IPS-20b (cell line): ENCODE results near the gene IP6K3.

Source experiments
- H3K27ac ChIP-seq: one replicate; pipeline ENCODE4 v1.5.1; 2013; ENCODE audit warnings: low read length
- H3K27me3 ChIP-seq: 2 replicates; pipeline ENCODE4 v1.6.1; 2013; ENCODE audit warnings: mild to moderate bottlenecking, low read length, inconsistent platforms; ENCODE audit not compliant: insufficient read depth
- H3K36me3 ChIP-seq: 2 replicates; pipeline ENCODE4 v1.6.1; 2013; ENCODE audit warnings: low read depth, mild to moderate bottlenecking, inconsistent platforms, low read length, moderate library complexity; ENCODE audit not compliant: insufficient read depth
- H3K4me1 ChIP-seq: 2 replicates; pipeline ENCODE4 v1.6.1; 2013; ENCODE audit warnings: mild to moderate bottlenecking, control low read depth, inconsistent platforms, low read length, moderate library complexity; ENCODE audit not compliant: insufficient read depth
- H3K4me3 ChIP-seq: 2 replicates; pipeline ENCODE4 v1.5.1; 2013; ENCODE audit warnings: mild to moderate bottlenecking, low read length, inconsistent platforms
- H3K9ac ChIP-seq: 2 replicates; pipeline ENCODE4 v1.6.1; 2013; ENCODE audit warnings: low read depth, mild to moderate bottlenecking, inconsistent platforms, low read length, moderate library complexity
- H3K9me3 ChIP-seq: 2 replicates; pipeline ENCODE4 v1.6.1; 2013; ENCODE audit warnings: mild to moderate bottlenecking, low read depth, low read length, inconsistent platforms; ENCODE audit not compliant: insufficient read depth

The IP6K3 gene

DNA sequence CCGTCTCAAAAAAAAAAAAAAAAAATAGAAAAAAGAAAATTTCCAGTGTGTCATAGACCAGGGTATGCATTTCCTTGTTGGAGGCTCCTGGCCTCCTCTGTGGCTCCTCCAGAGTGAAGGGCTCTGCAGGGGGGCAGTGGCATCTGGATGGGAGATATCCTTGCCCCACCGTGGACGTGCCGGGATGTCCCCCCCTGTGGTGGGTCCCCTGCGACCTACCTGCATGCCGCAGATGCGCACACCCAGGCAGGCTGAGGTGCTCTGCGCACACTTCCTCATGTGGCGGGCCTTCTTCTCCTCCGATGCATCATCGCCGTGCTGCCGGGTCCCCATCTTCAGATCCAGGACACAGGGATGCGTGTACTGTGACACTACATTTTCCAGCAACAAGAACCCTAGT lies 21.5 kb downstream of the IP6K3 start:
- H3K4me3 ChIP-seq, result no peak overlapping the region
- H3K27me3 ChIP-seq, result no peaks in the 10 kb centered on the region
- H3K4me1 ChIP-seq, result peaks cover 9% of the 10 kb centered on the region; the same call in 1 of the 2 replicates

DNA sequence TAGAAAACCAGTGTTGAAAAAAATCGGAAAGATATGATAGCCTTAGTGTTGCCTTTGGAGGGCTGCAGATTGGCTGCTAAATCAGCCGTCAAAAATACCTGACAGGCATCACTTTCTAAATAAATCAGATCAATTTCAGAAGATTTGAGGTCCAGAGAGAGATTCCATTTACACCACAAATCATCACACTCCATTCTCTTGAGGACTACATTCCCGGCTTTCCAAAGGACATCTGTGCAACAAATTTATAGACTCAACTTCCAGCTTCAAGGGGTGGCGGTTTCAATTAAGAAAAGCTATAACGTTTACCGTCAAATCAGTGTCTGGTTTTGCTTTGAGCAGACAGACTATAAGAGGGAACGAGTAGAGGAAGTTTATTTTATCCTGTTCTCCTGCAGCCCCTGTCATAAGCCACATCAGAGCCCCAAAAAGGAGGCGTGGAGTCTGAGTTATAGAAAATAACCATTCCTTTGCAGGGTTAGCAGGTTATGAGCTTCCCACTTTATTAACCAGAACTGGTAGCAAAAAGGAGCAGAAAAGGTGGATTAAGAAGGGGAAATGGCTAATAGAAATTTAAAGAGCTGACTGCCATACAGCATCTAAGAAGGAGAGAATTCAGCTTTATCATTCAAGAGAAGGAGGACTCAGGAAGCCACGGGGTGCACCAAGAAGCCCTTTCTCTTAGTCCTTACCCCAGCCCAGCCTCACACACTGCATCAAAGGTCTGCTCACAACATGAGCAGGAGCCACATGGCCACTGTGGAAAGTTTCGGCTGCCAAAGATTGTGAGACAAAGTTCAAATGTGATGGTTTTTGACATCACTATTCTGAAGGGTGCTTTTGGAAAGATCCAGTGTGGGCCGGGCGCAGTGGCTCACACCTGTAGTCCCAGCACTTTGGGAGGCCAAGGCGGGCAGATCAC lies 22.3 kb downstream of the IP6K3 start:
- Histone ChIP-seq H3K36me3 (no peaks in the 10 kb centered on the region), H3K4me3 (no peak overlapping the region), H3K9ac (no peak overlapping the region), H3K27me3 (no peaks in the 10 kb centered on the region), H3K4me1 (peaks cover 9% of the 10 kb centered on the region; the same call in 1 of the 2 replicates), H3K9me3 (no peaks in the 10 kb centered on the region), H3K27ac (no peak overlapping the region)

More for the DNA sequence above, 21.5 kb downstream of the IP6K3 start:
- H3K9me3 ChIP-seq, result no peaks in the 10 kb centered on the region
- H3K36me3 ChIP-seq, result no peaks in the 10 kb centered on the region
- H3K27ac ChIP-seq, result no peak overlapping the region
- no peak overlapping the region for H3K9ac ChIP-seq

DNA sequence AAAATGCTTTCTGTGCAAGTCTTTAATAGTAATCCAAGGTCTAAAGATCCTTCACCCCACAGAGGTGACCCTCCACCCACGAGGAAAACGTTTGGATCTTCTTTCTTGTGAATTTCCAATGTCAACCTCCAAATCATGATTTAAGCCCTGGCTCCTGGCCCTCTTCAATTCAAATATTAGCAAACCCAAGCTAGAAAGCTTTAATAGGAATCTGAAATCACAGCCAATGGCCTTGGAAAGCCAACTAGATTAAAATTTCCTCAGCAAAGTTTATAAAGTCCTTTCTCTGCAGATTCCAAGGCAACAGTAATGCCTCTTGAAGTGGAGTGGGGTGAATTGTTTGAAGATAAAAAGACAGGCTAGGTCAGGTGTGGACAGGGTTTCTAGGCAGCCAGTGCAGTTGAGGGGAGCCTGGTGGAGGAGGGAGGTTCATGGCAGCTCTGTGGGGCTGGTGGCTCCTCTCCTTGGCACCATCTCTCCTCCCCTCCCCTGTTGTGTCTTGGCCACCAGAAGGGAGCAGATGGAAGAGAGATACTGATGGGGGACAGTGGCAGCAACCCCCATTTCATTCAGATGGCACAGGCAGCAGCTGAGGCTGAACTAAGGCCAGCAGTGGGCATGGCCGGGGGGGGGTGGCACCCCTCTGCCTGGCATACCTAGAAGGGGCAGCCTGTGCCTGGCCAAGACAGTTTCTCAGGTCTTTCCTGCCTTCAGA lies 23.2 kb downstream of the IP6K3 start:
- H3K9ac ChIP-seq, result no peak overlapping the region
- no peaks in the 10 kb centered on the region for H3K27me3 ChIP-seq
- H3K4me3 ChIP-seq, result no peak overlapping the region
- peaks cover 9% of the 10 kb centered on the region; the same call in 1 of the 2 replicates for H3K4me1 ChIP-seq
- no peaks in the 10 kb centered on the region for H3K36me3 ChIP-seq
- H3K9me3 ChIP-seq, result no peaks in the 10 kb centered on the region
- no peak overlapping the region for H3K27ac ChIP-seq

DNA sequence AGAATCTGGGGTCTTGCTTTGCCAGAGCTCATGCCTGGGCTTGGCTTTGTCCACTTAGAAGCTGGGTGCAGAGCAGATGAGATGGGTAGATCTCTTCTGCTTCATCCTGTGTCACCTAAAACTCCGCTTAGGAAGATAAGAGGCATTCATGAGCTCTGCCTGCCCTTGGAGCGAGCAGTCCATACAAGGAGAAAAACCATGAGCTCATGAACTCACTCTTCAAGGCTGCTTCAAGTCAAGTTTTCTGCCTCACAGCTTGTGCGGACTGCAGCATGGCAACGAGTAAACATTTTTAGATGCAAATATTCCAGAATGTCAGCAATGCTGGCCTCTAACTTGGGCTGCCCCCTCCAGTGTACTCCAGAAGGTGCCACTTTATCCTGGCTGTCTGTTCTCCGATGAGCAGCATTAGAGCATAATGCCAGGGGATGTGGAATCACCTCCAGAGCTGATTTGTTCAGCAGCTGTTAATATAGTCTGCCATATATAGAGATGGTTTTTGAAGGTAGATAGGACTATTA lies 24.5 kb downstream of the IP6K3 start:
- H3K27ac ChIP-seq, result no peak overlapping the region
- peaks cover 6% of the 10 kb centered on the region; the same call in 1 of the 2 replicates for H3K4me1 ChIP-seq
- no peak overlapping the region for H3K9ac ChIP-seq
- H3K36me3 ChIP-seq, result no peaks in the 10 kb centered on the region
- H3K27me3 ChIP-seq, result no peaks in the 10 kb centered on the region
- no peaks in the 10 kb centered on the region for H3K9me3 ChIP-seq
- no peak overlapping the region for H3K4me3 ChIP-seq

DNA sequence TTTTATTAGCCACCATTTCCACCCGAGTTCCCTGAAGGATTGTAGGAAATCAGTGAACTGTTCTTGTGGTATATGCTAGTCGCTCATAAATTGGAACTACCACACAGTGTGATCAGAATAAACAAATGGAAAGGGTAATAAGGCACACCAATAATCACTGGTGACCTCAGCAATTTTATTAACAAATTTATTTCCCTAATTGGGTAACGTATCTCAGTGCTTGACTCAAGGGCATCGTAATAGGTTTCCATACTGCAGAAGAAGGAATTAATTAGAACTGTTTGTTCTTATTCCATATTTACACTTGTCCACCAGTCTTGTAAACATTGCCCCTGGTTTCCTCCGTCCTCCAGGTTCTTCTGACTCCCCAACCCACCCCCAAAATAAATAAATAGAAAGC lies 25.2 kb downstream of the IP6K3 start:
- no peaks in the 10 kb centered on the region for H3K9me3 ChIP-seq
- H3K27me3 ChIP-seq, result no peaks in the 10 kb centered on the region
- no peaks in the 10 kb centered on the region for H3K36me3 ChIP-seq
- no peak overlapping the region for H3K27ac ChIP-seq
- H3K9ac ChIP-seq, result no peak overlapping the region
- H3K4me1 ChIP-seq, result peaks cover 6% of the 10 kb centered on the region; the same call in 1 of the 2 replicates
- H3K4me3 ChIP-seq, result no peak overlapping the region

DNA sequence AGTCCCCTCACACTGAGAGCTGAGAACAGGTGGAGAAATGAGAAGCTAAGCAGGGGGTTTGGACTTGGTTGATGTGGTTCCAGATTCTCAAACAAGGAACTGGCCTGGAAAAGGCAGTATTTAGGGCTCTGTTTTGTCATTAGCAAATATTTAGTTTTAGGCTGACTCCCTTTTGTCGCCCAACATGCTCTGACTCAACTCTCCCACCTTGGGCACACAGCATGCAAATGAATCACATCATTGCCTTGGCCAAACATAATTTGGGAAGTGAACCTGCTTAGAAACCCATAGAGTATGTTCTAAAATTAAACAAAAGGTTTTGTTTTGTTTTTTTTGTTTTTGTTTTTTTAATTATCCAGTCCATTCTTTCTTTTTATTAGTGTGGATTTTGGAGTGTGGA lies 25.7 kb downstream of the IP6K3 start:
- no peak overlapping the region for H3K4me3 ChIP-seq
- H3K9ac ChIP-seq, result no peak overlapping the region
- H3K36me3 ChIP-seq, result no peaks in the 10 kb centered on the region
- H3K27me3 ChIP-seq, result no peaks in the 10 kb centered on the region
- H3K27ac ChIP-seq, result no peak overlapping the region
- no peaks in the 10 kb centered on the region for H3K9me3 ChIP-seq
- peaks cover 6% of the 10 kb centered on the region; the same call in 1 of the 2 replicates for H3K4me1 ChIP-seq

DNA sequence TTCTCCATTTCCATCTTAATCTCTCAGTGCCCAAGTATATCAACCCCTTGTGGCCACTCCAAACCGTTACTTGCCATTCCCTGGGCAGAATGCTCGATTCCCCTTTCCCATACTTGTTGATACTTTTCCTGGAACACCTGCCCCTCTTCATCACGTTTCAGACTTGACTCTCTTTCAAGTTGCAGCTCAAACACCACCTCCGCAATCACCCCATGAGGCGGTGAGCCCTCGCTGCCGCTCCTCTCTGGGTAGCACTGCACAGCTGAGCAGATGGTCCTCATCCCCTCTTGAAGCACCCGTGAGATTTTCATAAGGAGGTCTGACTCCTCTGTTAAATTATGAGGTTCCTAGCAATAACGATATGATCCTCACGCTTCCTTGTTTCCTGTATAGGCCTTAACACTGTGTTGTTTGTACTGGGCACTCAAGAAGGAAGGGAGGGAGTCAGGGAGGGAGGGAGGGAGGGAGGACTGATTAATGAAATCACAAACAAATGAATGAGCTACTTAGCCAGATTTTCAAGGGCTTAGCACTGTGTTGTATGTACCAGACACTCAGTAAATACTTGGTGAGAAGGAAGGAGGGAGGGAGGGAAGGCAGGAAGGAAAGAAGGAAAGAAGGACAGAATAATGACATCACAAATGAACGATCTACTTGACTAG lies 27.2 kb downstream of the IP6K3 start:
- Histone ChIP-seq H3K4me3 (no peak overlapping the region), H3K9ac (no peak overlapping the region), H3K4me1 (peaks cover 6% of the 10 kb centered on the region; the same call in 1 of the 2 replicates), H3K9me3 (no peaks in the 10 kb centered on the region), H3K27me3 (no peaks in the 10 kb centered on the region), H3K36me3 (no peaks in the 10 kb centered on the region), H3K27ac (no peak overlapping the region)

DNA sequence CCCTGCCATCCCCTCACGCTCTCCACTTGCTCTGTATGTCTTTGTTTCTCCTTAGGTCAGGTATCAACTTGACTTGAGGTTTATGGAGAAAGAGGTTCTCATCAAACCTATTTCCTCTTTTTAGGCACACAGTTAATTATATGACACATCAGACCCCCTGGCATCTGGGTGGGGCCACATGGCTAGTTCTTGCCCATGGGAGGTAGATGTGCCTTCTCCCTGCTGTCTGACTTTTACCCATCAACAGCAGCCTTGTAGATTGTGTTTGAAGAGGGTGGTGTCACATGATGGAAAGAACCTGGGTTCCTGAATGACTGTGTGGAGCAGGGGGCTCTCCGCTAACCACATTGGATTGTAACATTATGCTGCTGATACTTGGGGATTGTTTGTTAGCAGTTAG lies 28.0 kb downstream of the IP6K3 start:
- Histone ChIP-seq H3K9me3 (no peaks in the 10 kb centered on the region), H3K4me3 (no peak overlapping the region), H3K36me3 (no peaks in the 10 kb centered on the region), H3K4me1 (no peaks in the 10 kb centered on the region), H3K9ac (no peak overlapping the region), H3K27ac (no peak overlapping the region), H3K27me3 (no peaks in the 10 kb centered on the region)

DNA sequence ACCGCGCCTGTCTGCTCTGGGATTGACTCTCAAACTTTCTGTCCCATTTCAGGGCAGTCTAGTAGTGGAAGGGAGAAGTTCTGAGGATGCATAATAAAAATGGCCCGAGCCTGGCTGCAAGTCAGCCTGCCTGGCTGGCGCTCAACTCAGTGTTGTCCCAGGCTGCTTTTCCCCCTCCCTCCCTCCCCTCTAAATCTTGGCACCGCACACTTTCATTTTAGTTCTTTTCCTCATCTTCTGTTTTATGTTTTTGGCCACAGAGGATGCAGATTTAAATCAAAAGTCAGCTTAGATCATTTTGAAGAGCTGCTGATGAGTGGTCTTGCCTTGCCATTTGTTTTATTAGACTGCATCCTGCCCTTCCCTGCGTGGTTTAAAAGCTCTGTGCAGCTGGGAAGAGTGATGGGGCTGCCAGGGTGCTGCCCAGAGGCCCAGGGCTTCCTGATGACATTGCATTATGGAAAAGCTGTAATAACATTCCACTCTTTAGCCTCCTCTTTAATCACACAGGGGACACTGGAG lies 28.7 kb downstream of the IP6K3 start:
- Histone ChIP-seq H3K27ac (no peak overlapping the region), H3K27me3 (no peaks in the 10 kb centered on the region), H3K9ac (no peak overlapping the region), H3K4me1 (no peaks in the 10 kb centered on the region), H3K4me3 (no peak overlapping the region), H3K36me3 (no peaks in the 10 kb centered on the region), H3K9me3 (no peaks in the 10 kb centered on the region)

DNA sequence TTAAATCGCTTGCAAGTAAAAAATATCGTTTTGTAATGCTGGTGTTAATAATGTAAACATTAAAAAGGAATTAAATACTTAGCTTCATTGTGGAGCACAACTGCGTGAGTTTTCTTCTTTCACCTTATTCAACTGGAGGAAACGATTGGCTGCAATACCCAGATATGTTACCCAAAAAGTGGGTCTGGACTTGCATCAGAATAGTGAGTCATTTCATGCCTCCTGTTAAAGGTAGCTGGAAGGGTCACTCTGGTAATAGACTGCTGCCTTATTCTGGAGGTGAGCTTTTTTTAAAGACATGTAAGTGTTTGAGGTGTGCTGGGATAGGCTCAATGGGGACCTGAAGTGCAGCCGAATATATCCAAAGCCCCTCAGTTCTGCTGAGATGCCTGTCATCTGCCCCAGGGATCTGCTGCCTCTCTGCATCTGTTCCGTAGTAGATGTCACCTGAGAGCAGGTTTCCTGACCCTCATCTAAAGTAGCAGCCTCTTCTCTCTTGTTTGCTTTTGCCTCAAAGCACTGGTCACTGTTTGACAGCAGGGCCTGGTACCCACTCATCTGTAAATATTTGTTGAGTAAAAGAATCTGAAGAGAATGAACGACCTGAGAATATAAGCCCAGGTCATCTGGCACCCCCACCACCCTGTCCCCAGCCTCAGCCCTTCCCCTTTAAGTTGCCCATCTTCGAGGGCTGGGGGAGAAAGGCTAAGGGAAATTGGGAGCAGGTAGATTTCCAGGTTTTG lies 29.6 kb downstream of the IP6K3 start:
- Histone ChIP-seq H3K36me3 (no peaks in the 10 kb centered on the region), H3K9me3 (no peaks in the 10 kb centered on the region), H3K9ac (no peak overlapping the region), H3K27ac (no peak overlapping the region), H3K27me3 (no peaks in the 10 kb centered on the region), H3K4me1 (no peaks in the 10 kb centered on the region; the same call in 1 of the 2 replicates), H3K4me3 (no peak overlapping the region)

DNA sequence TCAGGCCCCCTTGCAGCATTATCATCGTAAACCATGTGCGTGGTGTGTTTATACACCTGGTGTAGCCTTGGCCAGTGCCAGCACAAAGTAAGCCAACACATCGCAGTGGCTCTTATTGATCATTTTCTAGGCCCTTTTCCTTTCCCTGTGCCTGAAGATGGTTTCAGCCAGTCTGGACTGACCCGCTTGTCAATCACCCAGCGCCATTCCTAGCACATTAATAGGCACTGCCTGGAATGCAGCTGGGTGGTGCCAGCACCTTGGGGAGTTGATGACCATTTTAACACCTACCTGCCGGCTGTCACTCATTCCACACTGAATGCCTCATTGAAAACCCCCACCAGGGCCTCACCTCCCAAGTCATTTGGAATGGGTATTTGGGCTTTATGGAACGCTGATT lies 30.3 kb downstream of the IP6K3 start:
- Histone ChIP-seq H3K9ac (no peak overlapping the region), H3K9me3 (no peaks in the 10 kb centered on the region), H3K4me3 (no peak overlapping the region), H3K36me3 (no peaks in the 10 kb centered on the region), H3K27me3 (no peaks in the 10 kb centered on the region), H3K4me1 (no peaks in the 10 kb centered on the region; the same call in 1 of the 2 replicates), H3K27ac (no peak overlapping the region)
